Fibroblast of skin of right quadriceps (primary cell): ENCODE data around the gene CNOT9.
A peak's percentile ranks its signal among the peaks of the same experiment; 100 is the strongest.
"Not testable (repeated sequence)": the region's sequence is repeated elsewhere in the genome, so short reads cannot be mapped to it uniquely, and the experiment has no call there.

ENCODE experiments used
- DNase-seq: peaks from one replicate; pipeline ENCODE4 v3.0.0-alpha.2; 2013

The CNOT9 gene, protein sequence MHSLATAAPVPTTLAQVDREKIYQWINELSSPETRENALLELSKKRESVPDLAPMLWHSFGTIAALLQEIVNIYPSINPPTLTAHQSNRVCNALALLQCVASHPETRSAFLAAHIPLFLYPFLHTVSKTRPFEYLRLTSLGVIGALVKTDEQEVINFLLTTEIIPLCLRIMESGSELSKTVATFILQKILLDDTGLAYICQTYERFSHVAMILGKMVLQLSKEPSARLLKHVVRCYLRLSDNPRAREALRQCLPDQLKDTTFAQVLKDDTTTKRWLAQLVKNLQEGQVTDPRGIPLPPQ

DNA sequence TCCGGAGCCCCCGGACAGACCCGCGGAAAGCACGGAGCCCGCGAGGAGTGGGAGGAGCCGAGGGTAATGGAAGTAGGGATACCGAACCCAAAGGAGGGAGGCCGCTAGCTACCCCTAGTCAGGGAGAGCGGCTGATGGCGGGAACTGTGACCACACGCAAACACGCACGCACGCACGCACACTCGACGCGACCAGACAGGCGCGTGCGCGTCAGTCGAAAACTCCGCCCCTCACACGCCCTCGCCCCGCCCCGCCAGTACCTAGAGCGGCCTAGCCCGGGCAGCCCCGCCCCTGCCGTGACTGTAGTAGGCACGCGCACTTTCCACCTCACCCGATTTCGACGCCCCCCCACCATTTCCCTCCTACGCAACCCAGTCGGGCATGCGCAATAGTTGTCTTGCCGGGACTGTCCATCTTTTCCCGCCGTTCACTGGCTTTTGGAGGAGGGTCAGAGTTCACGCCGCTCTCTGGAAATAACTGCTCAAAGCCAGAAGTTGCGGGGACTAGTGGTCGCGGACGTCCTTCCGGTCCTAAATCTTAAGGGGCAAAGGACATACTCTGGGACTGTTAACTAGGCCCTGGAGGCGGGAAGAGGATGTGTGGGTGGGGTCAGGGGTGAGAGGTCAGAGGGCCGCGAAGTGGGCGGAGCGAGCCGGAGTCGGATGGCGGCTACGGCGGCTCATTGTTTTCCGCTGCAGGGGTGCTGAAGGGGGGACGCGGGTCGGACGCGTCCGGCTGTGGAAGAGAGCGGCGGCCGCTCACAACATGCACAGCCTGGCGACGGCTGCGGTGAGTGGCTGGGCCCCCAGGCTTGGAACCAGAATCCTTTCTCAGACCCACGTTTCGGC is at the start of gene CNOT9, which contains the start of gene USP37:
CNOT9 (plus strand) TSS at position 650 of the 848 bp plus-strand sequence; CDS start at position 766, 116 bp downstream.
USP37 (minus strand) TSS at position 162 of the 848 bp plus-strand sequence. CDS start 9,698 bp downstream, outside the sequence.
- peak; percentile 98 for DNase-seq

DNA sequence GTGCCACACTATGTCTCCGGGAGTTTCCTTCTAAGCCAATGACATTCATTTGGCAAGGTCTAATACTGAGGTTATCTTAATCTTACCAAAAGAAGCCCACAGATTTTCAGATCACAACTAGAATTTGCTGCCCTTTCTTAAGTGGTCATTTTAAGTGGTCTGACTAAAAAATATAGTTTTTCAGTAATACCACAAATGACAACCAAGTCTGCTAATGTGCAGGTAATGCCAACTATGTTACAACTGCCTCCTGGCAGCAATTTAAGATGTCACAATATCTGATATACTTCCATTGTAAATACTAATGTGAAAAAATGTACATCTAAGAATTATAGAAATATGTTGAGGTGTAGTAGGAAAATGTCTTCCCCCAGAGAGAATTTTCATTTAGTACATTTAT is 49.8 kb upstream of the CNOT9 start:
- DNase-seq = no peak

DNA sequence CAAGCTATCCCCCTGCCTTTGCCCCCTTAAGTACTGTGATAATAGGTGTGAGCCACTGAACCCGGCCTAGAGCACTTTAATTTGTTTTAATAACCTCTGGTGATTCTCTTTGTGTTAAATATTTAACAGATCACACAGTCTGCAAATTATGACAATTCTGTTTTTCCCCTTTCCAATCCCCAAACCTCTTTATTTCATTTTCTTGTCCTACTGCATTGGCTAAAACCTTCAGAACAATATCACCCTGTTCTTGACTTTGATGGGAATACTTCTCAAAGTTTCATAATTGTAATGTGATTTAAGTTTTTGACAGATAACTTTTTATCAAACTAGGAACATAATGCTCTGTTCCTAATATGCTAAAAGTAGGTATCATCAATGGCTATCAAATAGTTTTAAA is 45.0 kb upstream of the CNOT9 start:
- DNase-seq = no peak

DNA sequence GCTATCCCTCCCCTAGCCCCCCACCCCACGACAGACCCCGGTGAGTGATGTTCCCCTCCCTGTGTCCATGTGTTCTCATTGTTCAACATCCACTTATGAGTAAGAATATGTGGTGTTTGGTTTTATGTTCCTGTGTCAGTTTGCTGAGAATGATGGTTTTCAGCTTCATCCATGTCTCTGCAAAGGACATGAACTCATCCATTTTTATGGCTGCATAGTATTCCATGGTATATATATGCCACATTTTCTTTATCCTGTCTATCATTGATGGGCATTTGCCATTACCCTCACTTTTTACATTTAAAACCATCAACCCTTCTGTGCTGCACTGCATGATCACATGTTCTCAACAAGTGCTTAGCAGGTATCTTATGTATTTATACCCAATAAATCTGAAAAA is 40.2 kb upstream of the CNOT9 start:
- DNase-seq = not testable (repeated sequence)

DNA sequence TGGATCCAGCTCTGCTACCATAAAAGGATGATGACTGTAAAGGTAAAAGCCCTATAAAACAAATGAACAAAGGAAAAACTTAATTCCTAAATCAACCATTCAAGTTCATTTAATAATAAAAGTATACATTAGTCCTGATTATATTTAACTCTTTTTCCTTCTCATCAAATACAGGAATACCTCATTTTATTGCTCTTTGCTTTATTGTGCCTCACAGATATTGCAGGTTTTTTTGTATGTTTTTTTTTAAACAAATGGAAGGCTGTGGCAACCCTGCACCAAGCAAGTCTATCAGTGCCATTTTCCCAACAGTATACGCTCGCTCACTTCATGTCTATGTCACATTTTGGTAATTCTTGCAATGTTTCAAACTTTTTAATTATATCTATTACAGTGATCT is 38.6 kb upstream of the CNOT9 start:
- DNase-seq = no peak

DNA sequence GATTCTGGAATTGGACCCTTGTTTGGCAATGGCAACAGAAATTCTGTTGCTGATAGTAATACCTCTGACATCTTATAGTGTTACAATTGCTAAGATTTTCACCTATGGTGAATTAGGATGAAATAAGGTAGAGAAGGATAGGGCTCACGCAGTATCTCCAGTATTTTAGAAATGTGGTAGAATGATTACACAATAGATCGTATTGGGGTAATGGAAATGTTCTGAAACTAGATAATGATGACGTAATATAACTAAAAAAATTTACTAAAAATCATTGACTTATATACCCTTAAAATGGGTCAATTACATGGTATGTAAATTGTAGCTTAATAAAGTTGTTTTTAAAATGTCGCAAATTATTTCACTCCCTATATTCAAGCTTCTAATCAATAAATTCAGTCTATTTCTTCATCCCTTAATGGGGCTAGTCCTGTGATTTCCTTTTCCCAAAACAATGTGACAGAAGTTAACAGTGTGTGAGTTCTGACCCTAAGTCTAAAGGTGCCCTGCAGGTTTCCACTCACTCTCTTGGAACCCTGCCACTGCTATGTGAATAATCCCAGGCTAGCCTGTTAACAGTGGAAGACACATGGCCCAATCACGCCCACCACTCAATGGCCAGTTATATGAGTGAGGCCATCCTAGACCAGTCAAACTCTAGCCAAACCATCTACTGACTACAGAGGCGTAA is 31.7 kb upstream of the CNOT9 start:
- no peak for DNase-seq

DNA sequence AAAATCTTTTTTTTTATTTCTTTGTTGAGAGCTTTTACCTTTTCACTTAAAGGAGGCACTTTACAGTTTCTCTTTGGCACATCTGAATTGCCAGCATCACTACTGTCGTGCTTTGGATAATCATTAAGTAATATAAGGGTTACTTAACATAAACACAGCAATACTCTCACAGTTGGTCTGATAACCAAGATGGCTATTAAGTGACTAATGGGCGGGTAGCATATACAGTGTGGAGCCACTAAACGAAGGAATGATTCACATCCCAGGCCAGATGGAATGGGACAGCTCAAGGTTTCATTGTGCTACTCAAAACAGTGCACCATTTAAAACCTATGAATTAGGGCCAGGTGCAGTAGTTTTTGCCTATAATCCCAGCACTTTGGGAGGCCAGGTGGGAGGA is 28.6 kb upstream of the CNOT9 start:
- no peak for DNase-seq

DNA sequence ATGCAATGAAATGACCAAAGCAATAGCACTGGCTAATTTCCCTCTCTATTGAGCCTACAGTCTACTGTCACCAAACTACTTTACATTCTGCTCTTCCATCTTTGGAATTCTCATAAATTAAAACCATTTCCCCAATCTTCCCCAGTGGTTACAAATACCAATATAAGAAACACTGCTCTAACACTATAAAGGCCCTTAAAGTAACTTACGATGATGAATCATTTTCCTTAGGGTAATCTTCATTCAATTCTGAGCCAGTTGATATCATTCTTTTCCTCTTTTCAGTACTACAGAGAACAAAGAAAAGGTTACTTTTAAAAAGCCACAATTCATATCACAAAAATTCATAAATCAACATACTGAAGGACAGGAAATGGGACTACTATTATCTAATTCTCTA is 22.6 kb upstream of the CNOT9 start:
- no peak for DNase-seq

DNA sequence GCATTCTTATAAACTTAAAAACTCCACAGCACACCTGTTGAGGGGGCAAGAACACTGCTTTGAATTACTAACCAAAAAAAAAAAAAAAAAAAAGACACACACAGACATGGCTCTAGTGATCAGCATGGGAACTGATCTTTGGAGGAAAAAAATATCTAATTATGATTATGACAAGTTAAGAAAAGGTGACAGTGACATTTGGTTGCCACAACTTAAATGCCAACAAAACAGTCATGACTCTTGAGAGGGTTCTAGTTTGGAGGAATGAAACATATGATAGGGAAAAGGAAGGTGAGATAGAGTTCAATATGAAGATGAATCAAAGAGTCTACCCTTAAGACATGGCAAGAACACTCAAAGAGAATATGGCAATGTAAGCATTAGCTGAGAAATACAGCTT is 21.1 kb upstream of the CNOT9 start:
- no peak for DNase-seq

DNA sequence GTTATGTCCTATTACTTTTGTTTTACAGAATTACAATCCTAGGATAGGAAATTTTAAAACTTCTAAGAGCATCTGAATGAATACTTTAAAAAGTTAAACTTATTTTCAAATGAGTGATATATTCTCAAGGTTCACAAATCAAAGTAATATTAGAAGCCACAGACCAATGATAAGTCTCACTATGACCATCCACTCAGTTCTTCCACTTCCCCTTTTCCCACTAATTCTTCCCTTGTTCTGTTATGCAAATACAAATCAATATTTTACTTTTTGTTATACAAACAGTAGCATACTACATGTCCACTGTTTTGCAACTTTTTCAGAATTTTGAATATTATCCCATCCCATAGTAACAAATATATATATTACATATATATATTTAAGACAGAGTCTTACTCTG is 20.7 kb upstream of the CNOT9 start:
- DNase-seq = no peak

DNA sequence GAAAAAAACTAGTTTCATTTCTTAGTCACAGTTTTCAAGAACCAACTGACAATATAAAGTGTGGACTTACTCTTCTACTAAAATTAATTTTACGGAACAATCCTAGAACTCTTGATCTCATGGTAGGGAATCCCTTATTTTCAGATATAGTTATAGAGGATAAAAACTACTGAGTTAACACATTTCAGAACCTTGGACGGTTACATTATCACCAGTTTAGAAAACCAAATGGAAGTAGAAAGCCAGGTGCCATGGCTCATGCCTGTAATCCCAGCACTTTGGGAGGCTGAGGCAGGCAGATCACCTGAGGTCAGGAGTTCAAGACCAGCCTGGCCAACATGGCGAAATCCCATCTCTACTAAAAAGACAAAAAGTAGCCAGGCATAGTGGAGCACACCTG is 14.4 kb upstream of the CNOT9 start:
- DNase-seq = not testable (repeated sequence)

DNA sequence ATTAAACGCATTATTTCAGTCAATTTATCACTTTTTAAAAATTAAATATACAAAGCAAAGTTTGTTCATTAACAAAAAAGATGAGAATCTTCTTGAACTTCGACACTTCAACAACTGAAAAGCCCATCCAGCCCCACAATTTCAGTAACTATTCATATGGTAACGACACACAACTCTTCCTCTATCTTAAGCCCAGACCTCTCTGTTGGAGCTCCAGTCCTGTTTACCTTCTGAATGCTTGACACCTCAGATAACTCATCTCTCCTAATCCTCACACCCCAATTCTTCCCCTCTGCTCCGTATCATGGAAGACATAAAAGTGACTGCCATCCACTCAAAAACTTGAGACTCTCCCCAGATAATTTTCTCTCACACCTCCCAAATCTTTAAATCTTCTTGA is 13.1 kb upstream of the CNOT9 start:
- DNase-seq = no peak

DNA sequence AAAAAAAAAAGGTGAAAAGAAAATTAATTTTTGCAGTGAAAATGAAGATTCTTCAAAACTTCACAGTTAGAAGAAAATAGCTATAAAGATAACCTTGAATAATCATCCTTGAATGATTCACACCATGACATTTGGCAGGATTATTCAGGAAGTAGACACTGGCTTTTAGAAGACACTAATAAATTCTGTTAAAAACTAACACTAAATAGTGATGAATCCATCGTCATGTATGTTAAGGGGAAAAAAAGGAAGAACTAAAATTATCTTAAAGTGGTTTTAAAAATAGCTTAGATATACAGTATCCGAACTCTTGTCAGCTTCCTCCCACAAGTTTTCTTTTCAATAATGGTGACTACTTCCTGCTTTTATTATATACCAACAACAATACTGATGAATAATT is 10.7 kb upstream of the CNOT9 start:
- DNase-seq = no peak

DNA sequence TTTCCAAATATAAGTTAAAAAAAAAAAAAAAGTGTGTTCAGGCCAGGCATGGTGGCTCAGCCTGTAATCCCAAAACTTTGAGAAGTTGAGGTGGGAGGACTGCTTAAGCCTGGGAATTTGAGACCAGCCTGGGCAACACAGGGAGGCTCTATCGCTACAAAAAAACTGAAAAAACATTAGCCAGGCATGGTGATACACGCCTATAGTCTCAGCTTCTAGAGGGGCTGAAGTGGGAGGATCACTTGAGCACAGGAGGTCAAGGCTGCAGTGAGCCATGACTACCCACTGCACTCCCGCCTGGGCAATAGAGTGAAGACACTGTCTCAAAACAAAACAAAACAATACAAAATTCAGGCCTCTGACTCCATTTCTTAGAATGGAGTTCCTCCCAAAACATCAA is 9.7 kb upstream of the CNOT9 start:
- DNase-seq = no peak

DNA sequence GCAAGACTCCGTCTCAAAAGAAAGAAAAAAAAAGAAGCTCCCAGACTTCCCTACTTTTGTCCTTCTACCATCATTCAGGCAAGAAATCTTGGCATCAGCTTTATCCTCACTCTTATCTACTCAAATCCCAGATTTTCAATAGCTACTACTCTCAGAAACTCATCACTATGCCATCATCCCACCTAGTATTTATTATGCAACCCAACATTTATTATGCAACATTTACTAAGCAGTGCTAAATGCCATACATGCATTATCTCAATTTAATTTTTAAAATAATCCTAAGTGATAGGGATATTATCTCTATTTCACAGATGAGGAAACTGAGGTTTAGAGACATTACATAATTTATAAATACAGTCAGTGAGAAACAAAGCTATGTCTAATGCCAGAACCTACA is 4.6 kb upstream of the CNOT9 start:
- DNase-seq = no peak

DNA sequence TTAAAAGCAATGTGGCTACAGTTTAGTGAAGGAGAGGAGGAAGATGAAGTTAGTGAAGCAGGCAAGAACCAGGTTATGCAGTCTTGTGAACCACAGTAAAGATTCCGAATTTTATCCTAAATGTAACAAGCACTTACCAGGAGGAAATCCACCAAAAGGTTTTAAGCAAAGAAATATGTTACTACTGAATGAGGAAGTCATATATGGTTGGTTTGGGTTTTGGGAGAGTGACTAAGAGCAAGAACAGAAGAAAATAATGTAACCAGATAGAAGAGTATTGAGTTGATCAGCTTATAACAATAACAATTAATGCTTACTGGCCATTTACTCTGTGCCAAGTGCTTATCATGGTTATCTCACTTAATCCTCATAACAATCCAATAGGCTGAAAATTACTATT is 2.3 kb upstream of the CNOT9 start:
- no peak for DNase-seq

DNA sequence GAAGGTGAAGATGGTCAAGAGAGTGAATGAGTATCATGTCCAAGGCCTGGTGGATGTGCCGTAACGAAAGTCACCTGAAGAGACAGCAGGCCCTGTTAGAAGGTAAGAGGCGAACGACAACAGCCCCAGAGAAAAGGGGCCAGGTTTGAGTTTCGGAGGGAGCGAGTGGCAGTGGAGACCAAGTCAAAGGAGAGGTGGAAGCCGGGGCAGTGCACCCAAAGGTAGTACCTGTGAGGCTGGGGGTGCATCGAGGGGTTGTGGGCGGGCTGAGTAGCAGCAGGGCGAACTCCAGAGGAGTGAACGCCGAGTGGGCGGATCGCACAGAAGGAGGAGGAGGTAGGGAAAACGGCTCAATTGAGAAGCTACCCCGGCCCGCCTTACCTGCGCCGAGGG is 846 bp upstream of the CNOT9 start:
- no peak for DNase-seq

DNA sequence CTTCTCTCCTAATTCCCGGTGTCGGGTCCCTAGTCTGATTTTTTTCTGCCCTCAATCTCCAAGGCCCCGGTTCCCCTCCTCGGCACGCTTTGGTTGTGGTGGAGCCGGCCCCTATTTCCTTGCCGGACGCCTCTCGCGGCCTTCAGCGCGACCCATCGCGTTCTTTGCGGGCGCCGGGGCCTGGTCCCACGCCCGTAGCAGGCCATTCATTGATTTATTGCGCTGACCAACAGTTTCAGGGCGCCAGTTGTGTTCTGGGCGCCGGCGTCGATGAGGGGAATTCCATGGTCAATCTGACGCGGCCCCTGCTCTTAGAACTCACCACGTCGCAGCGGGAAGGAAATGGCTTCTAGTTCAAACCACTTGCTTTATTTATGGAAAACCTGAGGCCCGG is 396 bp downstream of the CNOT9 start:
- DNase-seq = peak; percentile 35

DNA sequence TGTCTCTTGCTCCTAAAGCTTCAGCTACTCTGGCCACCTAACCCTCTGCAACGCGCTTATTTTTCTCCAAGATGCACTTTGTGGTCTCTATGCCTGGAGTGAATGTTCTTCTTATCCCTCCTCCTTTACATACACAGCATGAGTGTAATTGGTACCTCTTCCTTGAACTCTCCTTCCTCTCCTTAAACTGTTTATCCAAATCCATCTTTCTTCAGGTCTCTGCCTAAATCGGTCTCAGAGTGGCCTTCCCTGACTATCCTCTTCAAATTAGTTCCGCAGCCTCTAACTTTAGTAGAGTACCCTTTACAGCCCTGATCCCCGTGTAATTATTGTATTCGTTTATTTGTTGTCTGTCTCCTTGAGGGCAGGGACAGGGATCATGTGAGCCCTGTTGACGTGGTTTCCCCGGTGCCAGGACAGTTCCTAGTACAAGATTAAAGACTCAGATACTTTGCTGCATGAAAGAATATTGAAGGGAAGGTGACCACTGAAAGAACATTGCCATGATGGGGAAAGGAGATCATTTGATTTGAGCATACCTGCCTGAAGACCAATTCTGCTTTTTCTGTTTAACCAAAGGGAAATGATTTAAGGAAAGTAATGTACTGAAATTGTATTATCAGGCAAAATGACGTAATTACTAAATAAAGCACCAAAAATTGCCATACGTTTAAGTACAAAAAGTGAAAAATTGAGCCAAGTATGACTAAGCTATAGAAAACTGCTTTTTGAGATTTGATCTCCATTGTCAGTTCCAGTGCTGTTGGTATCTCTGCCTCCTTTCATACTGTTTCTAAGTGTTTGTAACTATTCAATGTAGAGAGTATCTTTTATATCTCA is 1.2 kb downstream of the CNOT9 start:
- DNase-seq = peak; percentile 14

DNA sequence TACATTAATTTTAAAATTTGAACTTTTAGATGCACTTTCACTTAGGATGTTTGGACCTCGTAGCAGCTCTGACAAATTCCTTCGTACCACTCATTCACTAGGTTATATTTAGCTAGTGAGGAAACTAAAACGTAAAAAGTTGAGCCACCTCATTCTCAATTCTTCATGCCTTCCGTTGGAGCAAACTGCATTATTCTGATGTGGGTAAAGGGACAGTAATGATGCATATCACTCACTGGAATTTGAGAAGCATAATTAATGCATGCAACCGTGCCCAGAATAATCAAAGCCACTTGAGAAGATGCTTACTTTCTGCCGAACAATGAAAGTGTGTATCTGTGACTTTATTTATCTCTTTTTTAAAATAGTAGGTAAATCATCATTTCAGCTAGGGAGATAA is 2.2 kb downstream of the CNOT9 start:
- peak; percentile 32 for DNase-seq

DNA sequence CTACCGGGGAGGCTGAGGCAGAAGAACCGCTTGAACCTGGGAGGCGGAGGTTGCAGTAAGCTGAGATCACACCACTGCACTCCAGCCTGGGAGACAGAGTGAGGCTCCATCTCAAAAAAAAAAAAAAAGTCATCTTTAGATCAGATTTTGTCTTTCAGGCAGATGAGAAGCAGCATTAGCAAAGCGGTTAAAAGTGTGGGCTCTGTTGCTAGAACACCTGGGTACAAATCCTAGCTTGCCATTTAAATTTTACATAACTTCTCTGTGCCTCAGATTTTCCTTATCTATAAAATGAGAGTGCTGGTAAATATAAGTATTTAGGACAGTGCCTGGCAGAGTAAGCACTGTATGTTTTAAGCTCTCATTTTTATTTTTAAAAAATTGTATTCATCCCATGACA is 8.2 kb downstream of the CNOT9 start:
- no peak for DNase-seq

DNA sequence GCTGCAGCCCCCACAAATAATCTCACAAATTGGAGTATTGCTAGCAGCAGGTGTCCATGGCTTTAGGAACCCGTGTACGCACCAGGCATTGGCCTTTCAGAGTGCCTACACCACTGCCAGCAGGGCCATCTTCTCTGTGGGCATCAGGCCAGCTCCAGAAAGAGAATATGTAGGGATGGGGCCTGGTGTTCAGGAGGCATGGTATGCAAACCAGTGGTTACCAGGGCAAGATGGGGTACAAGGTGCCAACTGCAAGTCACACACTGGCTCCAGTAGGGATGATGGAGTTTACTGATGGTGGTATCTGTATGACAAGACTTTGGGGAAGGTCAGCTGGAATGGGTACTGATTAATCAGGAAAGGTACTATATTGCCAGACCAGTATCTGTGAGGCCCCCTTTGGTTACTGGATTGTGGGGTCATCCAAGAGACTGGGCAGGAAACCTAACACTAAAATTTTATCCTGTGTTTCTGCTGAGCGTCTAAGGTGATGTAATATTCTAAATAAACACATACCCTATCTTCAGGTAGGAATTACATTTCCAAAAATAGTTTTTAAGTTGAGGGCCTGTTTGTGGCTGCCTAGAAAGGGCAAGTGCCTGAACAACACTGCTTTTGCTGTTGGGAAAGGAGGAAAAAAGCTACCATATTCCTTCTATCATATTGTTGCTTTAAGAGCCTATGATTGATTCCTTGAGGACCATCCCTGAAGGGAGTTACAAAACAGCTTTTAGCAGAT is 9.0 kb downstream of the CNOT9 start:
- no peak for DNase-seq
